Activated naive CD4-positive, alpha-beta T cell treated with anti-CD3 and anti-CD28 coated beads for 36 hours (primary cell): Measurements from ENCODE around the gene AGAP6. TPM values are rescaled to one million over a fixed set of nuclear protein-coding genes. Genes with fewer than 3 reads are reported as not detected.
"Not testable (repeated sequence)": the region's sequence is repeated elsewhere in the genome, so short reads cannot be mapped to it uniquely, and the experiment has no call there.

ENCODE experiments used
- CTCF ChIA-PET: fragments of 350-600 bp; sonication (Branson Sonifier 250); formaldehyde crosslinking; loops from one replicate; lab custom pipeline; 2021; ENCODE audit warnings: antibody characterized with exemption; lab: Charles Lee
- DNase-seq: peaks from one replicate; pipeline ENCODE4 v3.0.0-alpha.2; 2020
- H3K27ac Mint-ChIP-seq: one replicate; pipeline ENCODE4 v1.8.0; 2021; ENCODE audit warnings: mild to moderate bottlenecking, mixed read lengths
- H3K27me3 Mint-ChIP-seq: one replicate; pipeline ENCODE4 v1.8.0; 2021; ENCODE audit warnings: low read depth, mixed read lengths
- H3K36me3 Mint-ChIP-seq: one replicate; pipeline ENCODE4 v1.8.0; 2021; ENCODE audit warnings: low read depth, mixed read lengths
- H3K4me1 Mint-ChIP-seq: one replicate; pipeline ENCODE4 v1.8.0; 2021; ENCODE audit warnings: low read depth, mixed read lengths
- H3K4me3 Mint-ChIP-seq: one replicate; pipeline ENCODE4 v1.8.0; 2021; ENCODE audit warnings: mild to moderate bottlenecking, moderate library complexity, mixed read lengths
- H3K9me3 Mint-ChIP-seq: one replicate; pipeline ENCODE4 v1.8.0; 2021; ENCODE audit warnings: mixed read lengths
- intact Hi-C: fragments of 100-400 bp; cut with micrococcal nuclease; formaldehyde crosslinking; loops from one replicate; pipeline ENCODE4 v1.15.1; 2023
- total RNA-seq, 2 experiments: library from RNA; stranded (reverse); gene quantifications; one replicate each; pipeline ENCODE4 v1.2.3, GENCODE V29; 2021

AGAP6 gene
- total RNA-seq, result 10 to 100 TPM; 11.6 to 12.8 TPM

GRCh38 chr10:49988376-49988775 is at the start of gene AGAP6:
TSS of gene AGAP6 (plus strand) at chr10:49988406. CDS start at chr10:49988716, 310 bp downstream.
- H3K4me1 Mint-ChIP-seq, H3K27ac Mint-ChIP-seq, H3K4me3 Mint-ChIP-seq, DNase-seq, intact Hi-C loops, CTCF ChIA-PET, H3K27me3 Mint-ChIP-seq, H3K9me3 Mint-ChIP-seq, H3K36me3 Mint-ChIP-seq: not testable (repeated sequence)

- H3K9me3 Mint-ChIP-seq, H3K27me3 Mint-ChIP-seq, CTCF ChIA-PET, H3K36me3 Mint-ChIP-seq: not testable (repeated sequence)
- DNase-seq, result peak; percentile 81
- intact Hi-C loops, result loop anchor here (2.0 to 10.0 kb wide), 3 partner anchors 404 to 1753 kb away; partner anchors contain the start of genes CSTF2T, ERCC6 and SGMS1
- Mint-ChIP-seq H3K4me1 (peaks cover 28% of the 10 kb centered on the region), H3K27ac (peak within 1 kb of the TSS; percentile 91), H3K4me3 (peak within 1 kb of the TSS; percentile 99)
Measured at GRCh38 chr10:49941447-49942338, 46.5 kb upstream of the AGAP6 start, which contains the start of the genes PARG and TIMM23B. TSS of gene PARG (minus strand) at chr10:49942027. CDS start at chr10:49941725, 302 bp downstream. TSS of gene TIMM23B (plus strand) at chr10:49942053. CDS start at chr10:49942195, 142 bp downstream.

- peaks cover 30% of the 10 kb centered on the region for H3K4me1 Mint-ChIP-seq
- peak overlapping the region; percentile 99 for H3K4me3 Mint-ChIP-seq
- CTCF ChIA-PET, H3K27me3 Mint-ChIP-seq, DNase-seq, H3K36me3 Mint-ChIP-seq, H3K9me3 Mint-ChIP-seq: not testable (repeated sequence)
- peak overlapping the region; percentile 81 for H3K27ac Mint-ChIP-seq
- intact Hi-C loops, result loop anchor here (2.0 to 10.0 kb wide), 3 partner anchors 405 to 1752 kb away; partner anchors contain the start of genes CSTF2T, ERCC6 and SGMS1
Measured at GRCh38 chr10:49942339-49942705, 45.9 kb upstream of the AGAP6 start.

- peaks cover 24% of the 10 kb centered on the region for H3K4me1 Mint-ChIP-seq
- H3K27ac Mint-ChIP-seq, DNase-seq, H3K9me3 Mint-ChIP-seq, CTCF ChIA-PET, H3K36me3 Mint-ChIP-seq, H3K27me3 Mint-ChIP-seq, H3K4me3 Mint-ChIP-seq: not testable (repeated sequence)
- intact Hi-C loops, result loop anchor here (2.0 to 10.0 kb wide), 3 partner anchors 406 to 1751 kb away; partner anchors contain the start of genes CSTF2T, ERCC6 and SGMS1
Measured at GRCh38 chr10:49943607-49944006, 44.6 kb upstream of the AGAP6 start.

- DNase-seq, CTCF ChIA-PET, H3K27me3 Mint-ChIP-seq, H3K9me3 Mint-ChIP-seq, H3K27ac Mint-ChIP-seq, H3K4me3 Mint-ChIP-seq: not testable (repeated sequence)
- H3K36me3 Mint-ChIP-seq, result peaks cover 13% of the 10 kb centered on the region
- H3K4me1 Mint-ChIP-seq, result peaks cover 17% of the 10 kb centered on the region
- intact Hi-C loops, result loop anchor here (10.0 kb wide), 1 partner anchor 1747 kb away; the partner anchor contains the start of gene CSTF2T
Measured at GRCh38 chr10:49948142-49948541, 40.1 kb upstream of the AGAP6 start.

- H3K4me3 Mint-ChIP-seq, H3K27ac Mint-ChIP-seq, CTCF ChIA-PET, H3K9me3 Mint-ChIP-seq, H3K27me3 Mint-ChIP-seq, DNase-seq: not testable (repeated sequence)
- H3K36me3 Mint-ChIP-seq, result peaks cover 12% of the 10 kb centered on the region
- peaks cover 14% of the 10 kb centered on the region for H3K4me1 Mint-ChIP-seq
- intact Hi-C loops, result loop anchor here (10.0 kb wide), 1 partner anchor 1746 kb away; the partner anchor contains the start of gene CSTF2T
Measured at GRCh38 chr10:49948737-49949136, 39.5 kb upstream of the AGAP6 start.

GRCh38 chr10:49952006-49952405 is 36.2 kb upstream of the AGAP6 start:
- H3K4me3 Mint-ChIP-seq, H3K9me3 Mint-ChIP-seq, H3K4me1 Mint-ChIP-seq, CTCF ChIA-PET, H3K36me3 Mint-ChIP-seq, H3K27ac Mint-ChIP-seq, DNase-seq, H3K27me3 Mint-ChIP-seq, intact Hi-C loops: not testable (repeated sequence)

- CTCF ChIA-PET, H3K27me3 Mint-ChIP-seq, H3K9me3 Mint-ChIP-seq, intact Hi-C loops, DNase-seq, H3K4me1 Mint-ChIP-seq, H3K36me3 Mint-ChIP-seq, H3K4me3 Mint-ChIP-seq, H3K27ac Mint-ChIP-seq: not testable (repeated sequence)
Measured at GRCh38 chr10:49953122-49953521, 35.1 kb upstream of the AGAP6 start.

- H3K27ac Mint-ChIP-seq, H3K9me3 Mint-ChIP-seq, H3K4me1 Mint-ChIP-seq, intact Hi-C loops, H3K27me3 Mint-ChIP-seq, CTCF ChIA-PET, DNase-seq, H3K4me3 Mint-ChIP-seq: not testable (repeated sequence)
- peaks cover 11% of the 10 kb centered on the region for H3K36me3 Mint-ChIP-seq
Measured at GRCh38 chr10:49970331-49970857, 17.8 kb upstream of the AGAP6 start.

GRCh38 chr10:49971466-49971865 is 16.7 kb upstream of the AGAP6 start:
- H3K27ac Mint-ChIP-seq, DNase-seq, H3K4me3 Mint-ChIP-seq, intact Hi-C loops, H3K36me3 Mint-ChIP-seq, H3K27me3 Mint-ChIP-seq, CTCF ChIA-PET, H3K9me3 Mint-ChIP-seq, H3K4me1 Mint-ChIP-seq: not testable (repeated sequence)

- H3K4me1 Mint-ChIP-seq, H3K27me3 Mint-ChIP-seq, H3K27ac Mint-ChIP-seq, H3K4me3 Mint-ChIP-seq, H3K9me3 Mint-ChIP-seq, H3K36me3 Mint-ChIP-seq, DNase-seq, CTCF ChIA-PET, intact Hi-C loops: not testable (repeated sequence)
Measured at GRCh38 chr10:49972094-49972493, 16.1 kb upstream of the AGAP6 start.

GRCh38 chr10:49977756-49978155 is 10.4 kb upstream of the AGAP6 start:
- H3K4me3 Mint-ChIP-seq, DNase-seq, H3K27ac Mint-ChIP-seq, H3K27me3 Mint-ChIP-seq, H3K9me3 Mint-ChIP-seq, CTCF ChIA-PET, H3K4me1 Mint-ChIP-seq, intact Hi-C loops: not testable (repeated sequence)
- peaks cover 10% of the 10 kb centered on the region for H3K36me3 Mint-ChIP-seq
